Hypothalamus (tissue), 51 donors: ENCODE results near the gene LRFN4.
A peak's percentile ranks its signal among the peaks of the same experiment; 100 is the strongest.

ENCODE experiments used
- DNase-seq, 51 donors: peaks; one replicate each; lab custom pipeline; 2025; lab: John Stamatoyannopoulos, UW

The LRFN4 gene

GRCh38 chr11:66885469-66885868, 28.6 kb downstream of the LRFN4 start:
- DNase-seq = peak in 1 of 51 donors; percentile 22

GRCh38 chr11:66885950-66886440, 29.1 kb downstream of the LRFN4 start:
- no peak for DNase-seq

- DNase-seq = no peak
Observed at GRCh38 chr11:66886671-66887221, 29.9 kb downstream of the LRFN4 start.

GRCh38 chr11:66887526-66887925, 30.7 kb downstream of the LRFN4 start:
- no peak for DNase-seq

- DNase-seq = no peak
Observed at GRCh38 chr11:66888282-66888681, 31.4 kb downstream of the LRFN4 start.

- no peak for DNase-seq
Observed at GRCh38 chr11:66889960-66890359, 33.1 kb downstream of the LRFN4 start.

- DNase-seq = peak in 7 of 51 donors; percentile 20 to 58 (median 41)
Observed at GRCh38 chr11:66891851-66892660, 35.2 kb downstream of the LRFN4 start.

GRCh38 chr11:66892911-66893310, 36.0 kb downstream of the LRFN4 start:
- no peak for DNase-seq

GRCh38 chr11:66894141-66894540, 37.3 kb downstream of the LRFN4 start:
- no peak for DNase-seq

GRCh38 chr11:66901964-66902390, 45.1 kb downstream of the LRFN4 start:
- no peak for DNase-seq

GRCh38 chr11:66902486-66903177, 45.8 kb downstream of the LRFN4 start:
- no peak for DNase-seq

- DNase-seq = no peak
Observed at GRCh38 chr11:66904055-66904454, 47.2 kb downstream of the LRFN4 start.

- DNase-seq = no peak
Observed at GRCh38 chr11:66904561-66904960, 47.7 kb downstream of the LRFN4 start.

GRCh38 chr11:66904981-66905521, 48.2 kb downstream of the LRFN4 start:
- no peak for DNase-seq

GRCh38 chr11:66905631-66906030, 48.8 kb downstream of the LRFN4 start:
- no peak for DNase-seq

GRCh38 chr11:66906061-66906733, 49.3 kb downstream of the LRFN4 start:
- DNase-seq = peak in 1 of 51 donors; percentile 14

- DNase-seq = peak in 3 of 51 donors; percentile 17 to 24 (median 23)
Observed at GRCh38 chr11:66907751-66908630, 51.1 kb downstream of the LRFN4 start.

GRCh38 chr11:66909181-66909580, 52.3 kb downstream of the LRFN4 start:
- no peak for DNase-seq

- DNase-seq = no peak
Observed at GRCh38 chr11:66910016-66910415, 53.2 kb downstream of the LRFN4 start.
